ENCODE results near the gene VWF. TPM values are rescaled to one million over a fixed set of nuclear protein-coding genes. Genes with fewer than 3 reads are reported as not detected.

The VWF gene
- total RNA-seq, 1 donor from 2014 or later, result 0.70 TPM

GRCh38 chr12:6052206-6052939, 72.1 kb downstream of the VWF start:
- peaks cover 4% of the 10 kb centered on the region for H3K9me3 Mint-ChIP-seq
- peaks cover 28% of the 10 kb centered on the region for H3K27me3 Mint-ChIP-seq
- no peak for DNase-seq (ENCODE audit: extremely low spot score, unreplicated experiment)
- H3K27ac Mint-ChIP-seq, result no peak overlapping the region
- no peaks in the 10 kb centered on the region for H3K4me1 Mint-ChIP-seq (ENCODE audit: unreplicated experiment)
- TF ChIP-seq CTCF (conservative IDR thresholded peaks at IDR 0.05), result no peak
- H3K36me3 Mint-ChIP-seq, result peaks cover 3% of the 10 kb centered on the region
- no peak overlapping the region for H3K4me3 Mint-ChIP-seq

GRCh38 chr12:6049992-6050391, 74.5 kb downstream of the VWF start:
- no peak for DNase-seq (ENCODE audit: extremely low spot score, unreplicated experiment)
- H3K4me1 Mint-ChIP-seq (ENCODE audit: unreplicated experiment), result no peaks in the 10 kb centered on the region
- no peak for TF ChIP-seq CTCF (conservative IDR thresholded peaks at IDR 0.05)
- peaks cover 5% of the 10 kb centered on the region for H3K9me3 Mint-ChIP-seq
- H3K4me3 Mint-ChIP-seq, result no peak overlapping the region
- no peaks in the 10 kb centered on the region for H3K36me3 Mint-ChIP-seq
- peaks cover 30% of the 10 kb centered on the region for H3K27me3 Mint-ChIP-seq
- no peak overlapping the region for H3K27ac Mint-ChIP-seq

- peaks cover 34% of the 10 kb centered on the region for H3K27me3 Mint-ChIP-seq
- no peak for DNase-seq (ENCODE audit: extremely low spot score, unreplicated experiment)
- H3K36me3 Mint-ChIP-seq, result no peaks in the 10 kb centered on the region
- no peak for TF ChIP-seq CTCF (conservative IDR thresholded peaks at IDR 0.05)
- H3K9me3 Mint-ChIP-seq, result peaks cover 5% of the 10 kb centered on the region
- H3K4me1 Mint-ChIP-seq (ENCODE audit: unreplicated experiment), result no peaks in the 10 kb centered on the region
- no peak overlapping the region for H3K4me3 Mint-ChIP-seq
- peak overlapping the region; percentile 19 for H3K27ac Mint-ChIP-seq
Measured at GRCh38 chr12:6049587-6049986, 74.9 kb downstream of the VWF start.

- TF ChIP-seq CTCF (conservative IDR thresholded peaks at IDR 0.05), result no peak
- H3K27me3 Mint-ChIP-seq, result peaks cover 46% of the 10 kb centered on the region
- DNase-seq (ENCODE audit: extremely low spot score, unreplicated experiment), result no peak
- no peak overlapping the region for H3K27ac Mint-ChIP-seq
- H3K4me3 Mint-ChIP-seq, result no peak overlapping the region
- H3K36me3 Mint-ChIP-seq, result no peaks in the 10 kb centered on the region
- H3K4me1 Mint-ChIP-seq (ENCODE audit: unreplicated experiment), result no peaks in the 10 kb centered on the region
- peaks cover 5% of the 10 kb centered on the region for H3K9me3 Mint-ChIP-seq
Measured at GRCh38 chr12:6047249-6048237, 76.9 kb downstream of the VWF start.

GRCh38 chr12:6046511-6047180, 77.8 kb downstream of the VWF start:
- Mint-ChIP-seq H3K27ac (no peak overlapping the region), H3K9me3 (peaks cover 5% of the 10 kb centered on the region), H3K4me3 (no peak overlapping the region), H3K36me3 (no peaks in the 10 kb centered on the region), H3K4me1 (ENCODE audit: unreplicated experiment) (no peaks in the 10 kb centered on the region), H3K27me3 (peaks cover 46% of the 10 kb centered on the region)
- no peak for DNase-seq (ENCODE audit: extremely low spot score, unreplicated experiment)
- TF ChIP-seq CTCF (conservative IDR thresholded peaks at IDR 0.05), result no peak
